ENCODE data around the gene SLC38A1.

Gene SLC38A1

GRCh38 chr12:46269429-46270241, 792 bp upstream of the SLC38A1 start:
- no peak for DNase-seq

GRCh38 chr12:46267825-46268582, 839 bp downstream of the SLC38A1 start:
- ATAC-seq (ENCODE audit: insufficient read depth, low read depth) (peak; percentile 25), DNase-seq (peak; percentile 24)
- peaks cover 35% of the 10 kb centered on the region for H3K4me1 ChIP-seq (ENCODE audit: insufficient read depth, low read length)
- H3K27me3 ChIP-seq (ENCODE audit: insufficient read depth, low read length, poor library complexity): no peaks in the 10 kb centered on the region
- H4K20me1 ChIP-seq (ENCODE audit: insufficient read depth, low read length): no peaks in the 10 kb centered on the region
- H3K27ac ChIP-seq (ENCODE audit: low read length): peak overlapping the region; percentile 74
- no peaks in the 10 kb centered on the region; the same call in 1 of the 2 replicates for H3K36me3 ChIP-seq (ENCODE audit: insufficient read depth, low read length)
- H2AFZ ChIP-seq (ENCODE audit: low read depth, low read length): peak overlapping the region; percentile 67
- H3K79me2 ChIP-seq (ENCODE audit: insufficient read depth, low read length): peaks cover 35% of the 10 kb centered on the region
- no peak for TF ChIP-seq CTCF (IDR thresholded peaks at IDR 0.05; ENCODE audit: borderline replicate concordance, extremely low read depth, low read length, poor library complexity, severe bottlenecking)
- TF ChIP-seq EZH2 (IDR thresholded peaks at IDR 0.05; ENCODE audit: borderline replicate concordance, low read depth, low read length, severe bottlenecking): no peak
- peaks cover 2% of the 10 kb centered on the region for H3K9me3 ChIP-seq (ENCODE audit: insufficient read depth, low read length, severe bottlenecking)
- peak overlapping the region; percentile 61 for H3K9ac ChIP-seq (ENCODE audit: low read depth, low read length)
- peak overlapping the region; percentile 52 to 74; a peak in 3 of 4 replicates for H3K4me3 ChIP-seq (ENCODE audit: low read depth in 1 of 2, low read length in 2 of 2)
- peak overlapping the region; percentile 81 for H3K4me2 ChIP-seq (ENCODE audit: insufficient read depth, low read length)

More at GRCh38 chr12:46269429-46270241, 792 bp upstream of the SLC38A1 start:
- Histone ChIP-seq H2AFZ (ENCODE audit: low read depth, low read length) (peak overlapping the region; percentile 67), H3K9me3 (ENCODE audit: insufficient read depth, low read length, severe bottlenecking) (peaks cover 2% of the 10 kb centered on the region), H4K20me1 (ENCODE audit: insufficient read depth, low read length) (no peaks in the 10 kb centered on the region), H3K27me3 (ENCODE audit: insufficient read depth, low read length, poor library complexity) (no peaks in the 10 kb centered on the region), H3K79me2 (ENCODE audit: insufficient read depth, low read length) (peaks cover 28% of the 10 kb centered on the region), H3K9ac (ENCODE audit: low read depth, low read length) (peak overlapping the region; percentile 61), H3K4me3 (ENCODE audit: low read depth in 1 of 2, low read length in 2 of 2) (peak overlapping the region; percentile 52 to 74; a peak in 3 of 4 replicates), H3K4me1 (ENCODE audit: insufficient read depth, low read length) (peaks cover 35% of the 10 kb centered on the region), H3K36me3 (ENCODE audit: insufficient read depth, low read length) (no peaks in the 10 kb centered on the region; the same call in 1 of the 2 replicates), H3K4me2 (ENCODE audit: insufficient read depth, low read length) (peak overlapping the region; percentile 81), H3K27ac (ENCODE audit: low read length) (no peak overlapping the region)
- ATAC-seq (ENCODE audit: insufficient read depth, low read depth): no peak
- no peak for TF ChIP-seq CTCF (IDR thresholded peaks at IDR 0.05; ENCODE audit: borderline replicate concordance, extremely low read depth, low read length, poor library complexity, severe bottlenecking)
- TF ChIP-seq EZH2 (IDR thresholded peaks at IDR 0.05; ENCODE audit: borderline replicate concordance, low read depth, low read length, severe bottlenecking): no peak

GRCh38 chr12:46267575-46267824, 1.3 kb downstream of the SLC38A1 start:
- Histone ChIP-seq H3K36me3 (ENCODE audit: insufficient read depth, low read length) (no peaks in the 10 kb centered on the region; the same call in 1 of the 2 replicates), H3K4me3 (ENCODE audit: low read depth in 1 of 2, low read length in 2 of 2) (peak overlapping the region in 1 of 2 experiments; percentile 74; a peak in 3 of 4 replicates), H3K9me3 (ENCODE audit: insufficient read depth, low read length, severe bottlenecking) (peaks cover 2% of the 10 kb centered on the region), H4K20me1 (ENCODE audit: insufficient read depth, low read length) (no peaks in the 10 kb centered on the region), H3K4me2 (ENCODE audit: insufficient read depth, low read length) (peak overlapping the region; percentile 81), H3K27me3 (ENCODE audit: insufficient read depth, low read length, poor library complexity) (no peaks in the 10 kb centered on the region), H2AFZ (ENCODE audit: low read depth, low read length) (no peak overlapping the region; the same call in 1 of the 2 replicates), H3K4me1 (ENCODE audit: insufficient read depth, low read length) (peaks cover 35% of the 10 kb centered on the region), H3K27ac (ENCODE audit: low read length) (no peak overlapping the region), H3K9ac (ENCODE audit: low read depth, low read length) (peak overlapping the region; percentile 61), H3K79me2 (ENCODE audit: insufficient read depth, low read length) (peaks cover 35% of the 10 kb centered on the region)
- ATAC-seq (ENCODE audit: insufficient read depth, low read depth): peak; percentile 15; the same call in 2 of the 3 replicates
- no peak for DNase-seq
- TF ChIP-seq CTCF (IDR thresholded peaks at IDR 0.05; ENCODE audit: borderline replicate concordance, extremely low read depth, low read length, poor library complexity, severe bottlenecking) (no peak), EZH2 (IDR thresholded peaks at IDR 0.05; ENCODE audit: borderline replicate concordance, low read depth, low read length, severe bottlenecking) (no peak)
